Measurements from ENCODE around the gene EHF. TPM values are rescaled to one million over a fixed set of nuclear protein-coding genes. Genes with fewer than 3 reads are reported as not detected.
"Not testable (repeated sequence)": the region's sequence is repeated elsewhere in the genome, so short reads cannot be mapped to it uniquely, and the experiment has no call there.

Gene EHF
- 2.3 TPM for total RNA-seq
- long read RNA-seq, partial matches to known transcripts: 0 of 4 reads
- long read RNA-seq, other reads (novel, unspliced or antisense): 2 of 4 reads

DNA sequence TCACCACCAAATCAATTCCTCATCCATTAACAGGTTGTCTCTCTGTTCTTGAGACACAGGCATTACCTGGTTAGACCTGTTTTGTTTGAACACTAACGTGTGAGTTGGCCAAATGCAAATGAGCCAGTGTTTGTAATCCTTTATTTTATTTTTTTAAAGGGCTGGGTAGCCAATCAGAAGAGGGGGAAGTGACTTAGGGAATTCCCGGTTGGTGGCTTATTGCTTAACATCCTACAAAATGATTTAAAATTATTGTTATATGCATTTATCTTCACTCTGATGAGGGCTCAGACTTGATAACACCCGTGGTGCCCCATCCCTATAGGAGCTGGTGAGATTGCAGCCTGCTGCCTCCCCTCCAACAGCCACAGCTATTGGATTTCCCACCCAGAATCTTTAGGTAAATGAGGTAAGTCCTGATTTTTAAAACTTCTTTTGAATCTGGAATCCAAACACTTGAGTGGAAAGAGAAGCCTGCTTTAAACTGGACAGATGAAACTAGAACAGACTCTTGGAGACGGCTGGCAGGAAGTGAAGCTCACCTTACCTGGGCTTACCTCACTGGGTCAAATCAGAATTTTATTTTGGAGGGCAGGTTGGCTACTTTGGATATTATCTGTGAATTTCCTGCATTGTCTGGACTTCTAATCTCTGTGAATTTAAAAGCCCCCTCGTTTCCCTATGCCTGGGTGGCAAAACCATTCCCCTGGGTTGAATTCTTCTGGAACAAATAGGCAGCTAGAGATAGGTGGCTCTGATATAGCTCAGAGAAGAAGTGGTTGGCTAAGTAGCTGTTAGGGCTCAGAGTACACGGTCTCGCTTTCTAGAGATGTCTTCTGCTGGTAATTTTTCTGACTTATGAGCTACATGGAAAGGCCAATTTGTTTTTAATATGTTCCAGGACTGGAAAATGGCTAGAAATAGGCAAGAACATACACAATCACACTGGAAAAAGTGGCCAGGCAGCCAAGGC, at the start of gene EHF:
EHF (plus strand) TSS at position 274 of the 973 bp plus-strand sequence. CDS start 21,538 bp downstream, outside the sequence.
- ATAC-seq (ENCODE audit: poor library complexity) (no peak), DNase-seq (no peak)
- intact Hi-C loops (cut with DNase I): no loop called here

DNA sequence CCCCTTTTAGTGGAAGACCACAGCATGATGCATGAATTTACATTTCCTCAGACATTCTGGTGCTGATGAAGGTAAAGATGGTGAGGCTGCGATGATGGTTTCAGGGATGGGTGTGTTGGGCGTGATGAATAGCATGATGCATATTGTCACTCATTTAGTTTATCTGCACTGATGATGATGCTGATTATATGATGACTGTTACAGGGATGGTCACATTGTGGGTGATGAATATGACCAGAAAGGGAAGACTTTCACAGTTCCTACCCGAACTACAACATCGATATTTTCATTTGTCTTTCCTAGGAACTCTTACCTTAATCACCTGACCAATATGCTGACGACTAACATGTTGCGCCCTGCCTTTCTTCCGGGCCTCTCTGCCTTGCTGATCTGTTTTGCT, 47.4 kb upstream of the EHF start:
- ATAC-seq (ENCODE audit: poor library complexity) (no peak), DNase-seq (no peak)
- intact Hi-C loops (cut with DNase I): no loop called here

DNA sequence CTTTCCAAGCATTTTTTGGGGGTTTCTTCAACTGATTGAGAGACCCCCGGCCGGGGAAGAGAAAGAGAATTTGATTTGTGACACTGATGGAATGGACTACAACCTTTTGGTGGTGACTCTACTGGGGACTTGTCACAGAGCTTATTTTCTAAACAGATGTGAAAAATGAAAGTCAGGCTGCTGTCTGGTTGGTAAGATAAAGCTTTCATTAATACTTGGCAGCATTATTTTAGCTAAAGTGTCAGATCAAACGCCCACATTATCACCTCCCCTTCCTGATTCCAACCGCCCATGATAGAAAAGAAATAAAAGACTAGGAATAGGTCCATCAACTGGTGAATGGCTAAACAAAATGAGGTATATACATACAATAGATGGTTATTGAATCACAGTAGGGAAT, 45.6 kb upstream of the EHF start:
- no peak for ATAC-seq (ENCODE audit: poor library complexity)
- DNase-seq: no peak
- intact Hi-C loops (cut with DNase I): no loop called here

DNA sequence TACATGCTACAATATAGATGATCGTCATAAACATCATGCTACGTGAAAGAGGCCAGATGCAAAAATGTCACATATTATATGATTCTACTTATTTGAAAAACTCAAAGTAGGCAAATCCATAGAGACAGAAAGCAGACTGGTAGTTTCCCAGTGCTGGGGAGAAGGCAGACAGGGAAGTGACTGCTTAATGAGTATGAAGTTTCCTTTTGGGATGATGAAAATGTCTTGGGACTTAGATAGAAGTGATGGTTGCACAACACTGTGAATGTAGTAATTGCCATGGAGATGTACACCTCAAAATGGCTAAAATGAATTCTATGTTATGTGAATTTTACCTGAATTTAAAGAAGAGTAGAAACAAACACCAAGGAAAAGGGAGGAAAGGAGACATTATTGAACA, 45.2 kb upstream of the EHF start:
- DNase-seq (no peak), ATAC-seq (ENCODE audit: poor library complexity) (no peak)
- intact Hi-C loops (cut with DNase I): no loop called here

DNA sequence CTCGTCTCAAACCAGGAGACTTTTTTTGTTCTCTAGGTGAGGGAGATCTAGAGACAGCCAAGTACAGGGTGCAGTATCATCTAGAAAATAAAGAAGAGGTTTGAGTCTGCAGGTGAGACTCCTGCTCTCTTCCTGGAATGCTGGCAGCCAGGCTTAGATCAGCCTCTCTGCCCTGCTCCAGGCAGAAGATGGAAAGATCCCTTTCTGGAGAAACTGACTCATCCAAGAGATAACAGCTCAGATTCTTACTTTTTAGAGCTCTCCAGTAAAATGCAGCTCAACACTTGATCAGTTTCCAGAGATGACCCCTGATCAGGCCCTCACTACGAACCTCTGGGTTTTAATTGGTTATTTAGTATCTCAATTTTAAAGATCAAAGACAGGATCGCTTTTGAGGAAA, 44.6 kb upstream of the EHF start:
- DNase-seq (no peak), ATAC-seq (ENCODE audit: poor library complexity) (no peak)
- intact Hi-C loops (cut with DNase I): no loop called here

DNA sequence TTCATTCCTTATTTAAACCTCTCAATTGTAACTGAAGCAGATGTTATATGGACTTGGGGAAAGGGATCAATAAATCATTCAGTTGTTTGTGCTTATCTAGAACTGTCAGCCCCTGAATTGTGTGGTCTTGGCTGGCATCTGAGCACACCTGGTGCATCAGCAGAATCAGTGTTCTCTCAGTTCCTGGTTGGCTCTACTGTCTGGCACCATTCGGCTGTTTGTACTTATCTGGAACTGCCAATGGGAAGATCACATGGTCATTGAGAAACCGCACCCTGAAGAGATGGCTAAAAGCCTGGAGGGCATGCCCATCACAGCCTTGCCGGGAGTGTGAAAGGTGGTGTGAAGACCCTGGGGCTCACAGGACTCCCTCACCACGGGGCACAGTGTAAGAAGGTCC, 37.1 kb upstream of the EHF start:
- intact Hi-C loops (cut with DNase I): loop anchor here (10.0 kb wide), 1 partner anchor 811 kb away; no protein-coding TSS in a partner anchor
- DNase-seq (no peak), ATAC-seq (ENCODE audit: poor library complexity) (no peak)

DNA sequence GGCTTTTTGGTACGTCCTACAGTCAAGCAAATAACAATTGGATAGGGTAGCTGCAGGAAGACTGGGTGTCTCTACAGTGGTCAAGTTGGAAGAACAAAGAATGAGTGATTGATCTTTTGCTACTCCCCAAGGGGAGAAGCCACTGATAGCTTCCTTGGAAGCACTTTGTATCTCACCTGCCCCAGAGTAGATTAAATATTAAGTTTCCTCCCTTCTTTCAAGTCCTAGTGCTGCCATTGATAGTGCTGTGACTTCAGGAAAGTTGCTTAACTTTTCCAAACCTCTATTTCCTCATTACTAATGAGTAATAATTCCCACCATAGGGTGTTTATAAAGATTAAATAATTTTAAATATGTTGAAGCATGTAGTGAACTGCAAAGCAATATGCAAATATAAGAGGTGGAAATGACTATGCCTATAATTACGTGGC, 35.6 kb upstream of the EHF start:
- no peak for ATAC-seq (ENCODE audit: poor library complexity)
- intact Hi-C loops (cut with DNase I): loop anchor here (10.0 kb wide), 1 partner anchor 809 kb away; no protein-coding TSS in a partner anchor
- DNase-seq: no peak

DNA sequence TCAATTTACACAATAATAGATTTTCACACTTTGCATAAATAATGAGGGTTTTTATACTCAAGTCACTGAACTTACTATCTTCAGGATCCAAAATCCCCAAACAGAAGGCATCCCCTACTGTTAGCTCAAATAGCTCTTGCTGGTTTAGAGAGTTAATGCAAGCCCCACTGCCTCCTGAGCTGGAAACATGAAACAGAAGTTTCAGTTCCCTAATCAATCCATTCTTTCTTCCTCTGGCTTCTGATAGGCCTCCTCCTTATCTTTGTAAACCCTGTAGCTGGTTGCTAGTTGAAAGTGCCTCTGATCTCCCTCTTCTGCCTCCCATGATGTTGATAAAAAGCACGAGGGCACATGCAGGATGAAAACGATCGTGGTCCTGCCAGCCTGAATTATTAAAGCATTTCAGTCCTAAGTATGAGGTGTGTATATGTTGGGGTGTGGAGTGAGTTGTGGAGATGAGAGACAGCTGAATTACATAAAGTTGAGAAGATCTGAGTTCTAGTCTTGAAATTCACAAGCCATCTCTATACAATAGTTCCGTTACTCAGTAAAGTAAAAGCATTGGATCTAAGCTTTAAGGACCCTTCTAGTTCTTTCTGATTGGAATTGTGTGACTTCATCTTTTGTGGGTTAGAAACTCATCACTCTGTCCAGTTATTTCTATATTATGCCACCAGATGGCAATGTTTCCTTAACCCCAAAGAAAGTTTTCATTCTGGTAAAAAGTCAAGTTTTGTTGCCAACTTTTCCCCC, 35.0 kb upstream of the EHF start:
- intact Hi-C loops (cut with DNase I): loop anchor here (2.0 to 10.0 kb wide), 2 partner anchors 305 to 809 kb away; no protein-coding TSS in a partner anchor
- ATAC-seq (ENCODE audit: poor library complexity): peak; percentile 68
- DNase-seq: no peak

DNA sequence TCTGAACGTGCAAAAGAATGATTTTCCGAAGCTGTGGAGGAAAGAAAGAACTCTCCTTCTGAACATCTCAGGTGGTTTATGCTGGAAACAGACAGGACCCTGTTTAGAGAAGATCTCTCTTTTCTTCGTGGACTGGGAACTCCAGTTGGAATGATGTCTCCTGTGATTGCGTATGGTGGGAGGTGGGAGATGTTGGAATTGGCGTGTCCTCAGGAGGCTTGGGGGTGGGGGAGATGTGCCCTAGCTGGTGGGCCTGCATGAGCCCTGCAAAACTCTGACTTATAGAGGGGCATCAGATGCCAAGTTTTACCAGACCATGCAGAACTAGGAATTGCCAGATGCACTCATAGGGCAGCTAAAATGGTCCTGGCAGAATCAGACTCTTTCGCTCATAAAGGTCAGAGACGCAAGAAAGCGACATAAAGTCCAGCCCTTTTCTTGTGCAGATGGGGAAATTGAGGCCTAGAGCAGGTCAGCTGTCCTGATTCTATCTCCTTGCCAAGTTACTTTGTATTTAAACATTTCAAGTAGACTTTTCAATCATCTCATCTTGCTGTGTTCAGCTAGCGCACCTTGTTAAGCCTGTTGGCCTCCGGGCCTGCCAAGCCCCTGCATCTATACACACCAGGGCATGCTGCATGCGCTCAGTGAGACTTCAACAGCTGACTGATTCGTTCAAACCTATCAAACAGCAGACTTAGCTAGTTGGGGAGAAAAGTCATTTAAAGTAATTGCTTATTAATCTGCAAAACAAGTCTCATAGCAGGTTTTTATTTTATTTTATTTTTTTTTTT, 34.2 kb upstream of the EHF start:
- DNase-seq (peak; percentile 37), ATAC-seq (ENCODE audit: poor library complexity) (peak; percentile 48)
- intact Hi-C loops (cut with DNase I): loop anchor here (2.0 to 10.0 kb wide), 2 partner anchors 304 to 808 kb away; no protein-coding TSS in a partner anchor

DNA sequence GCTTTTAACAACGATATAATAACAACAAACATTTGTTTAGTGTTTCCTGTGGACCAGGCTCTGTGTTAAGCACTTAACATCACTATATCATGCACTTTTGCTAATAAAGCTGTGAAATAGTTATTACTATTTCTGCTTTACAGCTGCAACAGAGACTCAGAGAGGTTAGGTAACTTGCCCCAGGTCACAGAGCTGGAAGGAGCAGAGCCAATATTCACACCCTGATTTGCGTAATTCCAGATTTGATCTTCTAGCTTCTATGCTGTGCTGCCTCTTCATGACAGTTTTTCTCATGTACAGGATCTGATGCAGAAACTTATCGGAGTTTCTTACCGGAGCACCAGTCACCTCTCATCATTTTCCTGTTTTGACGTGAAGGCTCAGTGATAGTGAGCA, 33.6 kb upstream of the EHF start:
- ATAC-seq (ENCODE audit: poor library complexity) (no peak), DNase-seq (no peak)

DNA sequence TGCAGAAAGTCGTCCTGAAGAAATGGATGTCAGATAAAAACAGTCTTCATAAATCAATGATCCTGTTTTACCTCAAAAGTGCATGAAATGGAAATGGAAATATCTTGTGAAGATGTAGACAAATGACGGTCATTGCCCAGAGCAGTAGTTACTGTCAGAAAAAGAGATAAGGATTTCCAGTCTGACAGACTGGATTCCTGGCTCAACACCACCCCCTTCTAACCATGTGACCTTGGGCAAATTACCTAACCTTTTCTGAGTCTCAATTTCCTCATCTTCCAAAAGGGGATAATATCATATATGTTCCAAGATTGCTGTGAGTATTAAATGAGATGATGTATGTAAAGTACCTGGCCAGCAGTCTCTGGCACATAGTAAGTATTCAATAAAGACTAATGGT, 32.9 kb upstream of the EHF start:
- intact Hi-C loops (cut with DNase I): loop anchor here (10.0 kb wide), 1 partner anchor 807 kb away; no protein-coding TSS in a partner anchor
- ATAC-seq (ENCODE audit: poor library complexity) (no peak), DNase-seq (no peak)

More for the DNA sequence above, 33.6 kb upstream of the EHF start:
- intact Hi-C loops (cut with DNase I): loop anchor here (2.0 to 10.0 kb wide), 2 partner anchors 304 to 808 kb away; no protein-coding TSS in a partner anchor

DNA sequence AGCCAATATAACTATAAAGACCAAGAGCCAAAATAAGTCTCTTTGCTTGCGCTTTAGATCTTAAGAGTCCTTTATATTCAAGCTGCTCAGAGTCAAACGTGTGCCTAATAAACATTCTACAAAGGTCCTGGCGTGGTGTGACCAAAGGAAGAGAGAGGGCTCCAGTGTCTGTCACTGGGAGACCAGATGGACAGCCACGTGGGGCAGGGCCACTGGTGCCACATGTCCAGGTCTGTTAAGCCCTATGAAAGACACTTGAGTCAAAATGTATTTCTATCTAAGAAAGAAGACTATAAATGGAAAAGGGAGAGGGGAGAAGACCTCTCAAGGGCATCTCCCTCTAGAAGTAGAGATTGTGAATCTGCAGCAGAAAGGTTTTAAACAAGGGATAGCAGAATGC, 32.2 kb upstream of the EHF start:
- DNase-seq (no peak), ATAC-seq (ENCODE audit: poor library complexity) (no peak)
- intact Hi-C loops (cut with DNase I): loop anchor here (10.0 kb wide), 1 partner anchor 806 kb away; no protein-coding TSS in a partner anchor

DNA sequence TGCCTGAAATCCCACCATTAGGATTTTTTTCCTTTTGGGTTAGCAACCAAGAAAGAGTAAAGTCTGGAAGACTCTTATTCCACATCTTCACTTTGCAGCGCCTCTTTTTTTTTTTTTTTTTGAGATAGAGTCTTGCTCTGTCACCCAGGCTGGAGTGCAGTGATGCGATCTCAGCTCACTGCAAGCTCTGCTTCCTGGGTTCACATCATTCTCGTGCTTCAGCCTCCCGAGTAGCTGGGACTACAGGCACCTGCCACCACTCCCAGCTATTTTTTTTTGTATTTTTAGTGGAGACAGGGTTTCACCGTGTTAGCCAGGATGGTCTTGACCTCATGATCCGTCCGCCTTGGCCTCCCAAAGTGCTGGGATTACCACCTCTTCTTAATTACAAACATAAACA, 31.7 kb upstream of the EHF start:
- DNase-seq; ATAC-seq (ENCODE audit: poor library complexity): not testable (repeated sequence)
- intact Hi-C loops (cut with DNase I): loop anchor here (10.0 kb wide), 1 partner anchor 806 kb away; no protein-coding TSS in a partner anchor

DNA sequence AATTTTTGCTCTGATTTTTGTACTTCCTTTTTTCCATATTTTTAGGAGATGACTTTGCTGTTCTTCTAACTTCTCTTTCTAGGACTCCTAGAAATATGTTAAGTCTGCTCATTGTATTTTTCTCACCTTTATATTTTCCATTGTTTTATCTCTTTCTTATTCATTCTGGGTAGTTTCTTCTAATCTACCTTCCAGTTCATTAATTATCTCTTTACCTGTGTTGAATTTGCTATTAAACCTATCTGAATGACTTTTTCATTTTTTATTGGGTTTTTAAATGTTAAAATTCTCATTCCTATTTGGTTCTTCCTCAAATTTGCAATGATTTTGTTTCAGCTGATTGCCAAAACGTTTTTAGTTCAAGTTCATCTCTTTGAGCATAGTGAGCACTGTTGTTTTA, 27.8 kb upstream of the EHF start:
- DNase-seq (no peak), ATAC-seq (ENCODE audit: poor library complexity) (no peak)
- intact Hi-C loops (cut with DNase I): no loop called here

DNA sequence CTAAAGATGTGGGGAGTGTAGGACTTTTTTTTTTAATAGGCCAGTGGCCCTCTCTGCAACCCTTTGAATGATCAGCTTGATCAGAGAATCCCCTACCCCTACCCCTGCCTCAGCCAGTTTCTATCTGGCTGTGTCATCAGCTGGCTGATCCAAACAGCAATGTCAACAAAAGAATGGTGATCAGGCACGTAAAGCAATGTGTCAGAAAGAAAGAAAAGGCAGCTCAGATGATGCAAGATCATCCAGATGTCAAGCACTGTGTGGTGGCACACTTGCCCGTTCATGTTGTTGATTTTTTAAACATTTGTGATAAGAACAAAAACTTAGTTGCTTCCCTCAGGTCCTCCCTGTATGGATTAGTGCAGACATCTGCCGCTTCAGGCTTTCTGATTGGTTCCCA, 26.3 kb upstream of the EHF start:
- DNase-seq: no peak
- intact Hi-C loops (cut with DNase I): no loop called here
- ATAC-seq (ENCODE audit: poor library complexity): no peak

DNA sequence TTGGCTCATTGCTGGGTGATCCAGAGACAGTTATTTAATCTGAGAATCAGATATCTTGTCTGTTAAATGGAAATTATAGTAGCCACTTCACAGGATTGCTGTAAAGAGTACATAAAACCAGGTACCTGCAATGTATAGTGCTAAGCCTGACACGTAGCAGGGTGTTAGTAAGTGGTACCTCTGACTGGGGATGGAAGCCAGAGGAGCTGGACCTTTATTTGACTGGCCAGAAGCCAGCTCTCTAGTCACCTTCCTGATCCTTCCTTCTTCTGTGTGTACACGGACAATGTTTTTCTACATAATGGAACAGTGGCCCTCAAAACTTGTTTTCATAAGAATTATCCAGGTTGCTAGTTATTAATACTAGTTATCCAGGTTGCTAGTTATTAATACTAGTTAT, 25.5 kb upstream of the EHF start:
- ATAC-seq (ENCODE audit: poor library complexity) (no peak), DNase-seq (no peak)
- intact Hi-C loops (cut with DNase I): no loop called here

DNA sequence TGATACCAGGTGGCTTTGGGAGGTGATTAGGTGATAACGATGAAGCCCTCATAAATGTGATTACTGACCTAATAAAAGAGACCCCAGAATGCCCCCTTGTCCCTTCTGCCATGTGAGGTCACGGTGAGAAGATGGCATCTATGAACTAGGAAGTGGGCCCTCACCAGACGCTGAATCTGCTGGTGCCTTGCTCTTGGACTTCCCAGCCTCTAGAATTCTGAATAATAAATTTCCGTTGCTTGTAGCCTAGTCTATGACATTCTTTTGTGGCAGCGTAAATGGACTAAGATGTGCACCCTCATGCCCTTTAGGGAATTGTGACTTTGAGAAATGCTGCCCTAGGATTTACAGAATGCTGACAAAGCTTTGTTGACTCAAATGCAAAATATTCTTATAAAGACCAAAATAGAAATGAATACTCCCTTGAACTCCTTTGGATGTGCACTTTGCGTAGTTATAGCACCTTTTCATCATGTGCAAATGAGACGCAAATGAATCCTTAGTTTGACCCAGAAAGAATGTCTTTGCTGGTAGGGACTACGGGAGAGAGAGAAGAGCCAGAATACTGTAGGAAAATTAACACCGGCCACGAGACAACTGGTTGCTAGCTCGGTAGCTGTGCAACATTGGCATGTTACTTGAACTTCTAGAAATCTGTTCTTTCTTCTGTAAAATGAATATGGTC, 24.8 kb upstream of the EHF start:
- intact Hi-C loops (cut with DNase I): no loop called here
- no peak for ATAC-seq (ENCODE audit: poor library complexity)

More for the DNA sequence above, 24.8 kb upstream of the EHF start:
- no peak for DNase-seq

All from Right ventricle myocardium superior (tissue), 1 donor.